Fibroblast of lung (primary cell): ENCODE data around the gene ARMH4.

Experiments used
- CTCF ChIP-seq, 2 donors: IDR thresholded peaks in 1 of 2; conservative IDR thresholded peaks in 1 of 2; 1 replicate in 1 of 2; 2 replicates in 1 of 2; pipeline ENCODE4 v1.5.1; 2011 to 2012; ENCODE audit warnings: low read length in 2 of 2, control low read depth in 1 of 2, inconsistent platforms in 1 of 2, low read depth in 1 of 2, mild to moderate bottlenecking in 1 of 2
- EZH2 ChIP-seq: IDR thresholded peaks from 2 replicates; pipeline ENCODE4 v1.5.1; 2012; ENCODE audit warnings: low read length, control low read depth, mild to moderate bottlenecking; ENCODE audit errors: missing control alignments

GRCh38 chr14:58071341-58071740, 80.7 kb downstream of the ARMH4 start:
- TF ChIP-seq CTCF (conservative IDR thresholded peaks at IDR 0.05 in 1 of 2, IDR thresholded peaks at IDR 0.05 in 1 of 2; ENCODE audit: low read depth in 1 of 2, low read length in 2 of 2) (no peak), EZH2 (no peak)
